Right lobe of liver (tissue), 4 donors: Measurements from ENCODE around the gene CDKAL1.

ENCODE experiments used
- POLR2A ChIP-seq: fragments of 450-650 bp; IDR thresholded peaks from one replicate; pipeline ENCODE4 v1.6.1; 2017; ENCODE audit warnings: antibody characterized with exemption, mild to moderate bottlenecking
- TF ChIP-seq, protein P1 (sequence below), 4 donors: fragments of 200-600 bp in 3 of 4; fragments of 450-650 bp in 1 of 4; IDR thresholded peaks; one replicate each; pipeline versions ENCODE4 v1.5.1 to v1.8.0; 2016 to 2022; ENCODE audit warnings: antibody characterized with exemption in 4 of 4, mild to moderate bottlenecking in 2 of 4
- donor health status: DM: no; HTN: no; CAD: no.
- donor health status: DM: no; HTN: no; CAD: no.
- donor health status: DM: no; HTN: yes; CAD: no.

DNA sequence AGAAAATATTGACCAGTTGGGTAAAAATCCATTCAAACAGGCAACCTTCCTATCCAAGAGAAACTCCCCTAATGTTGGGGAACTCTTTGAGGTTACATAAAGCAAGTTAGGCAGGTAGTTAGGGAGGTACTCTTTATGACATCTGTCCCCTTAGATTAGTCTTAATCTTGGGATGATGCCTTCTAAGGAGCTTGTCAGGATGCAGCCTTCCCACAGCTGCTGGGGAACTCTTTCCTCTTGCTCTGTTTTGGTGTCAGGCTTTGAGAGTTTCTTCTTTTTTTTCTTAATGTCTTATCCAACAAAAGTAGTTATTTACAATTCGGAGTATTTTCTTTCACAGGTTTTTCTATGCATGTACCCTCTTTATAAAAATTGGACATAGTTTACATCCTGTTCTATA is 194.8 kb downstream of the CDKAL1 start:
- TF ChIP-seq, protein P1, sequence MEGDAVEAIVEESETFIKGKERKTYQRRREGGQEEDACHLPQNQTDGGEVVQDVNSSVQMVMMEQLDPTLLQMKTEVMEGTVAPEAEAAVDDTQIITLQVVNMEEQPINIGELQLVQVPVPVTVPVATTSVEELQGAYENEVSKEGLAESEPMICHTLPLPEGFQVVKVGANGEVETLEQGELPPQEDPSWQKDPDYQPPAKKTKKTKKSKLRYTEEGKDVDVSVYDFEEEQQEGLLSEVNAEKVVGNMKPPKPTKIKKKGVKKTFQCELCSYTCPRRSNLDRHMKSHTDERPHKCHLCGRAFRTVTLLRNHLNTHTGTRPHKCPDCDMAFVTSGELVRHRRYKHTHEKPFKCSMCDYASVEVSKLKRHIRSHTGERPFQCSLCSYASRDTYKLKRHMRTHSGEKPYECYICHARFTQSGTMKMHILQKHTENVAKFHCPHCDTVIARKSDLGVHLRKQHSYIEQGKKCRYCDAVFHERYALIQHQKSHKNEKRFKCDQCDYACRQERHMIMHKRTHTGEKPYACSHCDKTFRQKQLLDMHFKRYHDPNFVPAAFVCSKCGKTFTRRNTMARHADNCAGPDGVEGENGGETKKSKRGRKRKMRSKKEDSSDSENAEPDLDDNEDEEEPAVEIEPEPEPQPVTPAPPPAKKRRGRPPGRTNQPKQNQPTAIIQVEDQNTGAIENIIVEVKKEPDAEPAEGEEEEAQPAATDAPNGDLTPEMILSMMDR (IDR thresholded peaks at IDR 0.05): no peak
- no peak for TF ChIP-seq POLR2A
